HepG2 (cell line): ENCODE results near the gene COL6A6. TPM values are rescaled to one million over a fixed set of nuclear protein-coding genes. Genes with fewer than 3 reads are reported as not detected.

ENCODE experiments used
- ATAC-seq: fragments of 200-7000 bp; cut with Tn5 transposase; 3 replicates; pipeline ENCODE4 v1.9.1; 2020; ENCODE audit warnings: mild to moderate bottlenecking, moderate library complexity
- BruUV-seq: library from RNA; stranded (reverse); fragments of 400-500 nt; replicated peaks from 2 replicates; lab custom pipeline; 2021; lab: Mats Ljungman, UMichigan
- CTCF ChIA-PET: fragments of 300-600 bp; formaldehyde crosslinking; extraction: SDS; loops from one replicate; lab custom pipeline; 2021; ENCODE audit warnings: low total read pairs, inconsistent platforms, low intra/inter-chr PET ratio; lab: Yijun Ruan, JAX
- POLR2A ChIA-PET: fragments of 350-600 bp; sonication (Branson Sonifier 250); formaldehyde crosslinking; loops from one replicate; lab custom pipeline; 2020; ENCODE audit warnings: antibody characterized with exemption, inconsistent platforms; lab: Yijun Ruan, JAX
- DNase-seq: peaks from one replicate; pipeline ENCODE4 v3.0.0-alpha.2; 2015; ENCODE audit warnings: low spot score
- FAIRE-seq: peaks from 3 replicates; lab custom pipeline; 2011; peaks lifted over from hg19 to GRCh38; lab: Jason Lieb, UNC
- H2AFZ ChIP-seq: one replicate; pipeline ENCODE4 v1.6.1; 2011; ENCODE audit warnings: low read length, inconsistent platforms
- H3K27ac ChIP-seq: fragments of 300-600 bp; 3 replicates; pipeline ENCODE4 v1.8.0; 2011; ENCODE audit warnings: mixed run types, mild to moderate bottlenecking, mixed read lengths, low read length, inconsistent platforms; ENCODE audit not compliant: insufficient read depth; ENCODE audit errors: extremely low read length
- H3K27me3 ChIP-seq, 2 experiments: fragments of 200-600 bp in 1 of 2; 2 replicates in 1 of 2; 3 replicates in 1 of 2; pipeline versions ENCODE4 v1.6.0 to v1.8.0; 2011; ENCODE audit warnings: low read length in 2 of 2, mild to moderate bottlenecking in 2 of 2, moderate library complexity in 2 of 2, inconsistent platforms in 1 of 2; ENCODE audit not compliant: insufficient read depth in 2 of 2, control insufficient read depth in 1 of 2
- H3K36me3 ChIP-seq, 2 experiments: fragments of 200-600 bp in 1 of 2; replicated peaks in 1 of 2; 2 replicates in 1 of 2; 3 replicates in 1 of 2; pipeline versions ENCODE4 v1.5.1 to v1.8.0; 2011; ENCODE audit warnings: low read length in 2 of 2, inconsistent platforms in 1 of 2; ENCODE audit not compliant: insufficient read depth in 2 of 2, control insufficient read depth in 1 of 2
- H3K4me1 ChIP-seq: 2 replicates; pipeline ENCODE4 v1.5.1; 2012; ENCODE audit warnings: low read length, inconsistent platforms; ENCODE audit not compliant: insufficient read depth
- H3K4me2 ChIP-seq: 2 replicates; pipeline ENCODE4 v1.6.0; 2011; ENCODE audit warnings: low read depth, low read length, inconsistent platforms
- H3K4me3 ChIP-seq, 3 experiments: fragments of 200-600 bp in 1 of 3; sonication (generic), shearing (Covaris generic) in 1 of 3; replicated peaks in 1 of 3; 2 replicates each; pipeline ENCODE4 v1.5.1; 2011 to 2016; ENCODE audit warnings: low read length in 3 of 3, inconsistent platforms in 2 of 3, low read depth in 2 of 3, mild to moderate bottlenecking in 2 of 3, control low read depth in 1 of 3, mixed read lengths in 1 of 3; ENCODE audit not compliant: insufficient read depth in 1 of 3
- H3K79me2 ChIP-seq: one replicate; pipeline ENCODE4 v1.6.1; 2011; ENCODE audit warnings: low read length, inconsistent platforms; ENCODE audit not compliant: insufficient read depth
- H3K9ac ChIP-seq: 2 replicates; pipeline ENCODE4 v1.6.0; 2011; ENCODE audit warnings: mild to moderate bottlenecking, low read depth, low read length, inconsistent platforms; ENCODE audit not compliant: insufficient read depth
- H3K9me3 ChIP-seq: 2 replicates; pipeline ENCODE4 v1.5.1; 2012; ENCODE audit warnings: mild to moderate bottlenecking, low read length
- H4K20me1 ChIP-seq: 2 replicates; pipeline ENCODE4 v1.6.0; 2011; ENCODE audit warnings: inconsistent platforms, mild to moderate bottlenecking, low read length, moderate library complexity; ENCODE audit not compliant: insufficient read depth
- ADNP ChIP-seq: sonication (generic); formaldehyde crosslinking; IDR thresholded peaks from 2 replicates; pipeline ENCODE4 v1.4.0; 2020; ENCODE audit warnings: missing genetic modification reagents
- EP300 ChIP-seq, 3 experiments: sonication (generic) in 1 of 3; formaldehyde crosslinking in 1 of 3; IDR thresholded peaks; 2 replicates each; pipeline versions ENCODE4 v1.5.1 to v1.6.1; 2011 to 2020; ENCODE audit warnings: low read depth in 2 of 3, low read length in 2 of 3, borderline replicate concordance in 1 of 3, improper control_type of control experiment in 1 of 3, mild to moderate bottlenecking in 1 of 3, missing genetic modification reagents in 1 of 3, moderate library complexity in 1 of 3
- HOXA9 ChIP-seq: sonication (generic); formaldehyde crosslinking; IDR thresholded peaks from 2 replicates; pipeline ENCODE4 v1.8.1; 2022; ENCODE audit warnings: missing genetic modification reagents, mild to moderate bottlenecking, moderate library complexity, borderline replicate concordance
- MEIS2 ChIP-seq: sonication (generic); formaldehyde crosslinking; IDR thresholded peaks from 2 replicates; pipeline ENCODE4 v1.9.0; 2021; ENCODE audit warnings: mild to moderate bottlenecking, missing genetic modification reagents
- MTF1 ChIP-seq: sonication (generic); formaldehyde crosslinking; IDR thresholded peaks from 2 replicates; pipeline ENCODE4 v1.5.0; 2020; ENCODE audit warnings: missing genetic modification reagents
- ZNF180 ChIP-seq: sonication (generic); formaldehyde crosslinking; IDR thresholded peaks from 2 replicates; pipeline ENCODE4 v1.4.0; 2020; ENCODE audit warnings: low read depth, missing genetic modification reagents, borderline replicate concordance
- ZNF20 ChIP-seq: sonication (generic); formaldehyde crosslinking; IDR thresholded peaks from 2 replicates; pipeline ENCODE4 v1.4.0; 2020; ENCODE audit warnings: mild to moderate bottlenecking, moderate library complexity, missing genetic modification reagents
- WGBS: methylation state at CpG from one replicate; pipeline ENCODE4 v1.1.6; 2017; ENCODE audit warnings: low lambda C conversion rate; 5-methylcytosine and 5-hydroxymethylcytosine counted together
- in situ Hi-C: cut with HindIII; loops from 2 replicates; pipeline ENCODE4 v1.10.0; 2017; ENCODE audit warnings: low pct_unique_long_range_greater_than_20kb; ENCODE audit not compliant: extremely low pct_ligation_motif_present
- intact Hi-C: fragments of 100-400 bp; cut with micrococcal nuclease; formaldehyde crosslinking; loops from one replicate; pipeline ENCODE4 v1.10.0; 2022; ENCODE audit not compliant: unreplicated experiment
- polyA plus RNA-seq, 8 experiments: library from polyadenylated mRNA; depleted of rRNA in 3 of 8; stranded (reverse) in 7 of 8; unstranded in 1 of 8; fragments of >200 nt; fragmentation: Illumina TruSeq in 4 of 8; extraction: Trizol in 4 of 8; gene quantifications; 2 replicates each; pipeline versions ENCODE4 v1.2.1 to v1.2.3, GENCODE V29; 2011 to 2016; ENCODE audit warnings: low read depth in 4 of 8, missing spikeins in 1 of 8, mixed read lengths in 1 of 8; ENCODE audit not compliant: insufficient read depth in 1 of 8
- total RNA-seq, 5 experiments: library from RNA; depleted of rRNA; stranded (reverse); fragments of >200 nt; fragmentation: Illumina TruSeq; extraction: Trizol; gene quantifications; 2 replicates each; pipeline ENCODE4 v1.2.3, GENCODE V29; 2016; ENCODE audit warnings: low read depth in 1 of 5
- TF ChIP-seq, protein P1 (sequence below): IDR thresholded peaks from 2 replicates; pipeline ENCODE4 v1.6.1; 2016; ENCODE audit warnings: missing compliant biosample characterization, missing genetic modification reagents, borderline replicate concordance

The COL6A6 gene
- total and polyA plus RNA-seq, 2 of the 13 experiments (the other 11 are each of a cell fraction or from before 2014, with no cell fraction given), result not detected

DNA sequence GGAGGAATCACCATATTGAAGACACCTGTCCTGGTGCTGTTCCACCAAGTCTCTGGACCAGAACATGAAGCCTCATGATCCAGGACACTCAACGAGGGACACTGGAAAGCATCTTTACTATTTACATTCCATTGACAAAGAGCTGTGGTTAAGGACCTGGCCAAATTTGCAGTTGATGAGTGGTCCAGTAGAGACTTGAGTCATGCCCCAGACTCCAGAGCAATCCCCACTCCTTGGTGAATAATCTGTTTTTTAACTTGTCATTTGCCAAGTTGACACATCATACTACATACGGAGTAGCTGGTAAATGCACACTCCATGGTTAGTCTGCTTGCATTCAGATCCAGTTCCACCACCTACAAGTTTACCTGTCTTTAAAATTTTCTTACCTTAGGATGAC is 1.2 kb upstream of the COL6A6 start:
- Histone ChIP-seq H3K27ac (no peak overlapping the region), H3K4me2 (no peak overlapping the region), H3K36me3 (no peaks in the 10 kb centered on the region), H3K79me2 (no peaks in the 10 kb centered on the region), H3K27me3 (peaks cover 0 to 20% of the 10 kb centered on the region in 2 experiments; a peak in 2 of 5 replicates), H3K4me1 (no peaks in the 10 kb centered on the region)
- ChIA-PET CTCF (no interaction called here), POLR2A (no interaction called here)
- FAIRE-seq, result no peak
- BruUV-seq, result no TSS peak
- intact Hi-C loops, result no loop called here
- no peak for ATAC-seq
- 7% methylated on average over 2 of the region's 2 CpGs for WGBS
- TF ChIP-seq EP300 (IDR thresholded peaks at IDR 0.05; ENCODE audit: low read depth in 2 of 2, low read length in 2 of 2) (no peak), EP300 (CRISPR knock-in tag; IDR thresholded peaks at IDR 0.05; ENCODE audit: borderline replicate concordance) (no peak), MEIS2 (CRISPR knock-in tag) (no peak), HOXA9 (no peak), ZNF20 (no peak)
- TF ChIP-seq, protein P1, sequence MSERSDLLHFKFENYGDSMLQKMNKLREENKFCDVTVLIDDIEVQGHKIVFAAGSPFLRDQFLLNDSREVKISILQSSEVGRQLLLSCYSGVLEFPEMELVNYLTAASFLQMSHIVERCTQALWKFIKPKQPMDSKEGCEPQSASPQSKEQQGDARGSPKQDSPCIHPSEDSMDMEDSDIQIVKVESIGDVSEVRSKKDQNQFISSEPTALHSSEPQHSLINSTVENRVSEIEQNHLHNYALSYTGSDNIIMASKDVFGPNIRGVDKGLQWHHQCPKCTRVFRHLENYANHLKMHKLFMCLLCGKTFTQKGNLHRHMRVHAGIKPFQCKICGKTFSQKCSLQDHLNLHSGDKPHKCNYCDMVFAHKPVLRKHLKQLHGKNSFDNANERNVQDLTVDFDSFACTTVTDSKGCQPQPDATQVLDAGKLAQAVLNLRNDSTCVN (CRISPR knock-in tag), result no peak
- TF ChIP-seq, all 625 proteins: peak for 0
- in situ Hi-C loops, result no loop called here
- Histone ChIP-seq H4K20me1 (no peaks in the 10 kb centered on the region), H3K9ac (no peak overlapping the region), H3K4me3 (no peak overlapping the region), H2AFZ (no peak overlapping the region), H3K9me3 (no peaks in the 10 kb centered on the region)
- DNase-seq, result no peak

DNA sequence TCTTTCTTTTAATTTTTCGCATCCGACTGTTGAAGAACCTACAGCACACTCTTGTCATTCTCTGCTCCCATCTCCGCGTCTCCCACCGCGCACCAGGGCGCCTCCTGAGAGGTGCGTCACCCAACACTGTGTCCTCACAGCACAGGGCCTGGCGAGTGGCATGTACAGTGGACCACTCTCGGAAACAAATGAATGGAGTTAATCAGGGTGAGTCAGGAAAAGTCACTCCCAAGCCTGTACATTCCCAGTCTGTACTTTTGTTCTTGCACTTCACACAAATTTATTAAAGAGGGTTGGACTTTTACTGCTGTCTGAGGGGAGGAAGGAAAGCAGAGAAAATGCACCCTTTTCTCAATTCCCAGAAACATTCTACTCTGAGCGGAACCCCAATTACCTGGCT is 625 bp downstream of the COL6A6 start:
- ATAC-seq, result no peak
- Histone ChIP-seq H2AFZ (no peak overlapping the region), H3K4me2 (no peak overlapping the region), H3K9ac (no peak overlapping the region), H3K27me3 (peaks cover 0 to 20% of the 10 kb centered on the region in 2 experiments; a peak in 2 of 5 replicates), H3K36me3 (no peaks in the 10 kb centered on the region), H4K20me1 (no peaks in the 10 kb centered on the region), H3K4me3 (no peak overlapping the region), H3K79me2 (no peaks in the 10 kb centered on the region), H3K27ac (no peak overlapping the region), H3K4me1 (no peaks in the 10 kb centered on the region), H3K9me3 (no peaks in the 10 kb centered on the region)
- no peak for DNase-seq
- no peak for TF ChIP-seq ADNP (CRISPR knock-in tag)
- no peak for TF ChIP-seq ZNF180
- no peak for TF ChIP-seq MTF1 (CRISPR knock-in tag)
- ChIA-PET CTCF (no interaction called here), POLR2A (no interaction called here)
- no TSS peak for BruUV-seq
- no peak for FAIRE-seq
- in situ Hi-C loops (no loop called here), intact Hi-C loops (no loop called here)
- WGBS, result 12% methylated on average over 11 of the region's 11 CpGs
